K562 (cell line): ENCODE data around the gene NHSL2. TPM values are rescaled to one million over a fixed set of nuclear protein-coding genes. Genes with fewer than 3 reads are reported as not detected.

Source experiments
- ATAC-seq: fragments of 200-7000 bp; cut with Tn5 transposase; 3 replicates; pipeline ENCODE4 v1.9.1; 2020; ENCODE audit warnings: moderate library complexity
- BruUV-seq: library from RNA; stranded (reverse); fragments of 400-500 nt; replicated peaks from 2 replicates; lab custom pipeline; 2021; lab: Mats Ljungman, UMichigan
- CTCF ChIA-PET: fragments of 300-600 bp; formaldehyde crosslinking; extraction: SDS; loops from one replicate; lab custom pipeline; 2021; ENCODE audit warnings: low intra/inter-chr PET ratio; lab: Yijun Ruan, JAX
- POLR2A ChIA-PET: fragments of 300-600, 350-650 bp; sonication (Branson Sonifier 250); formaldehyde crosslinking; extraction: SDS; loops from one replicate; lab custom pipeline; 2021; ENCODE audit warnings: antibody characterized with exemption, inconsistent platforms; lab: Yijun Ruan, JAX
- DNase-seq, 4 experiments: peaks; one replicate each; pipeline versions ENCODE4 v3.0.0 to v3.0.0-alpha.2; 2011 to 2018; ENCODE audit warnings: low spot score in 3 of 4, mixed read lengths in 3 of 4; ENCODE audit errors: extremely low read depth in 1 of 4
- FAIRE-seq: peaks from 2 replicates; lab custom pipeline; 2011; peaks lifted over from hg19 to GRCh38; lab: Jason Lieb, UNC
- H2AFZ ChIP-seq: 2 replicates; pipeline ENCODE4 v1.6.0; 2011; ENCODE audit warnings: low read depth, low read length, control low read depth, inconsistent platforms
- H3K27ac ChIP-seq: fragments of 200-600 bp; 3 replicates; pipeline ENCODE4 v1.8.0; 2011; ENCODE audit warnings: low read depth, mild to moderate bottlenecking, control low read depth, inconsistent platforms, low read length, moderate library complexity, mixed read lengths; ENCODE audit errors: extremely low read depth
- H3K27me3 ChIP-seq, 2 experiments: fragments of 300-600 bp in 1 of 2; 2 replicates in 1 of 2; 3 replicates in 1 of 2; pipeline versions ENCODE4 v1.6.0 to v1.8.0; 2011; ENCODE audit warnings: inconsistent platforms in 2 of 2, low read length in 2 of 2, mild to moderate bottlenecking in 1 of 2, mixed read lengths in 1 of 2, moderate library complexity in 1 of 2; ENCODE audit not compliant: control insufficient read depth in 2 of 2, insufficient read depth in 2 of 2
- H3K36me3 ChIP-seq: fragments of 300-600 bp; 3 replicates; pipeline ENCODE4 v1.8.0; 2011; ENCODE audit warnings: mild to moderate bottlenecking, low read length, inconsistent platforms; ENCODE audit not compliant: control insufficient read depth, insufficient read depth
- H3K4me1 ChIP-seq, 2 experiments: fragments of 200-600 bp in 1 of 2; replicated peaks in 1 of 2; 2 replicates in 1 of 2; 3 replicates in 1 of 2; pipeline versions ENCODE4 v1.5.1 to v1.8.0; 2011; ENCODE audit warnings: inconsistent platforms in 2 of 2, low read length in 2 of 2, mild to moderate bottlenecking in 1 of 2, mixed read lengths in 1 of 2, moderate library complexity in 1 of 2; ENCODE audit not compliant: control insufficient read depth in 2 of 2, insufficient read depth in 2 of 2
- H3K4me2 ChIP-seq: 2 replicates; pipeline ENCODE4 v1.6.1; 2011; ENCODE audit warnings: low read length, control low read depth, inconsistent platforms, mixed read lengths; ENCODE audit not compliant: insufficient read depth
- H3K4me3 ChIP-seq: fragments of 200-600 bp; sonication (generic), shearing (Covaris generic); 2 replicates; pipeline ENCODE4 v1.5.1; 2016; ENCODE audit warnings: control low read depth, inconsistent platforms
- H3K79me2 ChIP-seq: fragments of 200-600 bp; 3 replicates; pipeline ENCODE4 v1.8.0; 2011; ENCODE audit warnings: low read length, inconsistent platforms; ENCODE audit not compliant: control insufficient read depth, insufficient read depth
- H3K9ac ChIP-seq, 2 experiments: 2 replicates each; pipeline versions ENCODE4 v1.6.0 to v1.6.1; 2011; ENCODE audit warnings: low read depth in 2 of 2, low read length in 2 of 2, control low read depth in 1 of 2, inconsistent platforms in 1 of 2, mild to moderate bottlenecking in 1 of 2, mixed read lengths in 1 of 2; ENCODE audit not compliant: insufficient read depth in 1 of 2
- H3K9me1 ChIP-seq: one replicate; pipeline ENCODE4 v1.6.0; 2011; ENCODE audit warnings: inconsistent platforms, mild to moderate bottlenecking, low read length, moderate library complexity; ENCODE audit not compliant: control insufficient read depth, insufficient read depth
- H3K9me3 ChIP-seq: replicated peaks from 2 replicates; pipeline ENCODE4 v1.5.1; 2011; ENCODE audit warnings: low read depth, low read length, inconsistent platforms; ENCODE audit not compliant: control insufficient read depth, insufficient read depth
- H4K20me1 ChIP-seq: replicated peaks from 2 replicates; pipeline ENCODE4 v1.6.1; 2011; ENCODE audit warnings: low read length, inconsistent platforms, mixed read lengths; ENCODE audit not compliant: control insufficient read depth, insufficient read depth
- CREB1 ChIP-seq, 2 experiments: sonication (generic) in 1 of 2; formaldehyde crosslinking in 1 of 2; IDR thresholded peaks; 2 replicates each; pipeline versions ENCODE4 v1.6.1 to v1.8.0; 2012 to 2022; ENCODE audit warnings: inconsistent platforms in 1 of 2, mild to moderate bottlenecking in 1 of 2, missing genetic modification reagents in 1 of 2, moderate library complexity in 1 of 2
- WGBS: fragments of 100-300 bp; shearing (Covaris generic); methylation state at CpG from one replicate; pipeline ENCODE4 v1.1.6; 2016; ENCODE audit warnings: low coverage, mixed read lengths; ENCODE audit not compliant: insufficient coverage; ENCODE audit errors: missing lambda C conversion rate; 5-methylcytosine and 5-hydroxymethylcytosine counted together
- in situ Hi-C: fragments of 300-500 bp; cut with MboI; formaldehyde crosslinking; loops from 4 replicates; pipeline ENCODE4 v1.15.0; 2018; ENCODE audit warnings: inconsistent platforms, mixed read lengths
- intact Hi-C: fragments of 100-400 bp; cut with micrococcal nuclease; formaldehyde crosslinking; loops from 2 replicates; pipeline ENCODE4 v1.14.2; 2022
- polyA plus RNA-seq, 8 experiments: library from polyadenylated mRNA; depleted of rRNA in 4 of 8; stranded (reverse) in 5 of 8; unstranded in 3 of 8; fragments of >200 nt; fragmentation: Nextera tagmentation in 2 of 8; fragmentation: Illumina TruSeq in 1 of 8; extraction: Ambion mirVana in 2 of 8; extraction: Trizol in 1 of 8; gene quantifications; 2 replicates each; pipeline versions ENCODE4 v1.2.1 to v1.2.3, GENCODE V29; 2011 to 2014; ENCODE audit warnings: inconsistent platforms in 1 of 8, missing spikeins in 1 of 8
- total RNA-seq, 7 experiments: library from RNA; depleted of rRNA in 6 of 7; stranded (reverse); fragments of >200 nt in 6 of 7; fragmentation: Illumina TruSeq in 2 of 7; extraction: Trizol in 2 of 7; gene quantifications; 2 replicates each; pipeline versions ENCODE4 v1.2.1 to v1.2.3, GENCODE V29; 2011 to 2021; ENCODE audit warnings: low replicate concordance in 1 of 7
- TF ChIP-seq, protein P1 (sequence below): fragments of 250-450 bp; sonication (Bioruptor Pico); IDR thresholded peaks from 2 replicates; pipeline ENCODE4 v1.9.0; 2021; ENCODE audit warnings: mild to moderate bottlenecking
- TF ChIP-seq, protein P2 (sequence below), 3 experiments: fragments of 200-800 bp in 1 of 3; fragments of 250-450 bp in 1 of 3; fragments of 450-650 bp in 1 of 3; sonication (Bioruptor Pico) in 1 of 3; sonication (Bioruptor generic) in 1 of 3; formaldehyde crosslinking in 1 of 3; IDR thresholded peaks; 2 replicates each; pipeline versions ENCODE4 v1.6.1 to v1.8.0; 2016 to 2022; ENCODE audit warnings: mild to moderate bottlenecking in 2 of 3, missing genetic modification characterization in 2 of 3, missing compliant biosample characterization in 1 of 3, moderate library complexity in 1 of 3

Gene NHSL2
- total and polyA plus RNA-seq, 9 of the 15 experiments (the other 6 are each of a cell fraction or from before 2014, with no cell fraction given): 0.02 TPM; not detected in 8

DNA sequence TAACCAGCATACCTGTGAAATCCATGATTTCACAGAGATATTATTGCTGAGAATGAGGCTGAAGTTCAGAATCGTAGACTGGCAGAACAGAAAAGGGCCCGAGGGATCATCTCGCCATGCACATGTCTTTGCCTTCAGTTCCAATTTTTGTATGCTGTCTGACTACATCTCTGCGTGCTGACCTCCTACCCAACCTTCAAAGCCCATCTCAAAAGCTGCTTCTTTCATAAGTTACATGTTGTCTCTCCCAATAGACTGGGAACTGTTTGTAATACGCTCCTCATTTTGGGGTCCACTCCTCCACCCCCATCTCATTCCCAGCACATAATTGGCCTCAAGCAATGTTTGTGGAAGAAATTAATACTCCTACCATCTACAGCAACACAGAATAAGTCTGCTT, 142.9 kb downstream of the NHSL2 start:
- no peak for FAIRE-seq
- TF ChIP-seq, protein P1, sequence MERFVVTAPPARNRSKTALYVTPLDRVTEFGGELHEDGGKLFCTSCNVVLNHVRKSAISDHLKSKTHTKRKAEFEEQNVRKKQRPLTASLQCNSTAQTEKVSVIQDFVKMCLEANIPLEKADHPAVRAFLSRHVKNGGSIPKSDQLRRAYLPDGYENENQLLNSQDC (CRISPR knock-in tag): no peak
- TF ChIP-seq, protein P2, sequence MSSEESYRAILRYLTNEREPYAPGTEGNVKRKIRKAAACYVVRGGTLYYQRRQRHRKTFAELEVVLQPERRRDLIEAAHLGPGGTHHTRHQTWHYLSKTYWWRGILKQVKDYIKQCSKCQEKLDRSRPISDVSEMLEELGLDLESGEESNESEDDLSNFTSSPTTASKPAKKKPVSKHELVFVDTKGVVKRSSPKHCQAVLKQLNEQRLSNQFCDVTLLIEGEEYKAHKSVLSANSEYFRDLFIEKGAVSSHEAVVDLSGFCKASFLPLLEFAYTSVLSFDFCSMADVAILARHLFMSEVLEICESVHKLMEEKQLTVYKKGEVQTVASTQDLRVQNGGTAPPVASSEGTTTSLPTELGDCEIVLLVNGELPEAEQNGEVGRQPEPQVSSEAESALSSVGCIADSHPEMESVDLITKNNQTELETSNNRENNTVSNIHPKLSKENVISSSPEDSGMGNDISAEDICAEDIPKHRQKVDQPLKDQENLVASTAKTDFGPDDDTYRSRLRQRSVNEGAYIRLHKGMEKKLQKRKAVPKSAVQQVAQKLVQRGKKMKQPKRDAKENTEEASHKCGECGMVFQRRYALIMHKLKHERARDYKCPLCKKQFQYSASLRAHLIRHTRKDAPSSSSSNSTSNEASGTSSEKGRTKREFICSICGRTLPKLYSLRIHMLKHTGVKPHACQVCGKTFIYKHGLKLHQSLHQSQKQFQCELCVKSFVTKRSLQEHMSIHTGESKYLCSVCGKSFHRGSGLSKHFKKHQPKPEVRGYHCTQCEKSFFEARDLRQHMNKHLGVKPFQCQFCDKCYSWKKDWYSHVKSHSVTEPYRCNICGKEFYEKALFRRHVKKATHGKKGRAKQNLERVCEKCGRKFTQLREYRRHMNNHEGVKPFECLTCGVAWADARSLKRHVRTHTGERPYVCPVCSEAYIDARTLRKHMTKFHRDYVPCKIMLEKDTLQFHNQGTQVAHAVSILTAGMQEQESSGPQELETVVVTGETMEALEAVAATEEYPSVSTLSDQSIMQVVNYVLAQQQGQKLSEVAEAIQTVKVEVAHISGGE (CRISPR knock-in tag; IDR thresholded peaks at IDR 0.05): no peak
- TF ChIP-seq CREB1 (IDR thresholded peaks at IDR 0.05) (no peak), CREB1 (CRISPR knock-in tag; IDR thresholded peaks at IDR 0.05) (no peak)
- no TSS peak for BruUV-seq
- no peak overlapping the region for H3K27ac ChIP-seq
- no peaks in the 10 kb centered on the region for H3K36me3 ChIP-seq
- ATAC-seq: no peak
- no peaks in the 10 kb centered on the region for H3K4me1 ChIP-seq
- no peak overlapping the region for H3K9ac ChIP-seq
- DNase-seq: no peak
- H3K9me1 ChIP-seq: no peaks in the 10 kb centered on the region
- no peaks in the 10 kb centered on the region for H4K20me1 ChIP-seq
- H3K4me2 ChIP-seq: no peak overlapping the region
- ChIA-PET CTCF (no interaction called here), POLR2A (no interaction called here)
- intact Hi-C loops: no loop called here
- in situ Hi-C loops: no loop called here
- WGBS: 3% methylated on average over 5 of the region's 5 CpGs
- H3K4me3 ChIP-seq: no peak overlapping the region
- no peaks in the 10 kb centered on the region for H3K9me3 ChIP-seq
- H3K27me3 ChIP-seq: peaks cover 0 to 18% of the 10 kb centered on the region in 2 experiments; a peak in 2 of 5 replicates
- no peak overlapping the region for H2AFZ ChIP-seq
- H3K79me2 ChIP-seq: no peaks in the 10 kb centered on the region
